Superior temporal gyrus (tissue), 1 donor: ENCODE results near the gene DUT.

Experiments used
- DNase-seq: peaks from one replicate; pipeline ENCODE4 v3.0.0-alpha.2; 2016; ENCODE audit errors: extremely low spot score

The DUT gene

GRCh38 chr15:48330105-48330785 lies 984 bp upstream of the DUT start:
- DNase-seq: peak; percentile 17

- peak; percentile 66 for DNase-seq
These were observed 790 bp downstream of the DUT start for GRCh38 chr15:48331796-48332641.

DNA sequence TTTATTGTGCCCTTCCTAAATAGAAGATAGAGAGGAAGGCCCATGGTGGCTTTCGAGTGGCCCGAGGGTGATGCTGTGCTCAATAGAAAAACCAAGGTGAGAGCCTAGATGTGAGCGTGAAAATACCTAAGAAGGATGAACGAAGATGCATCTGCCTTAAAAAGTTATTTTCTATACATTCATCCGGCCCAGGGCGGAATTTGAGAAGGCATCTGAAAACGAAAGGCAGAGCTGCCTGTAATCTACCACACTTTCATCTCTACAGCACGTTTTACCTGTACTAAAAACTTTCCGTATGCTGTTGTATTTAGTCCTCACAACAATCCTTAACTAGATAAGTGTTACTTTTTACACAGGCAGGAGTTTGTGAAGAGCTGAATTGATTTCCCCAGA lies 1.4 kb downstream of the DUT start:
- no peak for DNase-seq

DNA sequence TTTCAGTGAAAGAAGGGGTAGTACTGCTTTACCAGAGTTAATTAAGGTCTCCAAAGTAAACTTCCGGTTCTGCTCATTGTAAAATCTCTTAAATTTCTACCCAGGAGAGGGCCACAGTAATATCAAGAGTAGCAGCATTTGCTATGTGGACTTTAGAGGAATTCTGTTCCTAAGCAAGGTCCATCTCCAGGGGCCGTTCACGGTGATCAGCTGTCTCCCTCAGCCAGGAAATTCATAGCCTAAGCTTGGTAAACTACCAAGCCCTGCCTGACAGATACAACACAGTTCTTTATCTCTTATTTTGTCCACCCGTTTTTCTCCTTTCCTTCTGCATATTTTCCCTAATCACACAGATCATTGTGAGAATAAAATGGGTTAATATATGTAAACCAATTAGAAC lies 2.3 kb downstream of the DUT start:
- DNase-seq: no peak

- DNase-seq: no peak
These were observed 3.0 kb downstream of the DUT start for GRCh38 chr15:48334260-48334659.

DNA sequence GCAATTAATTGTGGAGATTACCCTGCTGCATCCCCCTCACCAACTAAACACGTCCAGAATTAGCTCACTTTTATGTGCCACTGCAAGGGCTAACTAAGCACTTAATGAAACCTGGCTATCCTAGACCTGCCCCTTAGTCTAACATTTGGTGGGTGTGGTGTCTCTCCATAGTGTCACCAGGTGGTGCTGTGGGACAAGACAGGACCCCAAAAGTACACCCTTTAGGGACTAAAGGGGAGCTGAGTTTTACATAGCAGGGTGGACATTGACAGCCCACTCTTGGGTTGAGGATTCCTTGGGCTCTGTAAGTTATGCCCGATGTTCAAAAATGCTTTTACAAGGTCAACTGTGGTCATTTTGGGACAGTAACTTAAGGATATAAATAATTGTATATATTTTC lies 5.7 kb downstream of the DUT start:
- DNase-seq: no peak

- DNase-seq: no peak
These were observed 6.4 kb downstream of the DUT start for GRCh38 chr15:48337607-48338006.

DNA sequence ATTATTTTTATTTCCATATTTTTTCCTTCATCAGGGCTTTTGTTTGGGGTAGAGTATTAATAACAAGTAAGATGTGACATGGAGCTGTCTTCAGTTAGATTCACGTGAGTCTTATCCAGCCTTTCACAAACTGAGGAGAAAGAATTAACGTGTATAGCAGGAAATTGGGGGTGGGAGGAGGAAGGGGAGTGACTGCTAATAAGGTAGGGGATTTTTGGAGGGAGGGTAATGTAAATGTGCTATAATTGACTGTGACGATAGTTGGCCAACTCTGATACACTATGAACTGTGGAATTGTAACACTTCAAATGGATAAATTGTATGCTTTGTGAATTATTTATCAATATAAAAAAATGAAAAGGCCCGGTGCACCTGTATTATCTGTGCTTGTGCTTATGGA lies 8.9 kb downstream of the DUT start:
- no peak for DNase-seq

DNA sequence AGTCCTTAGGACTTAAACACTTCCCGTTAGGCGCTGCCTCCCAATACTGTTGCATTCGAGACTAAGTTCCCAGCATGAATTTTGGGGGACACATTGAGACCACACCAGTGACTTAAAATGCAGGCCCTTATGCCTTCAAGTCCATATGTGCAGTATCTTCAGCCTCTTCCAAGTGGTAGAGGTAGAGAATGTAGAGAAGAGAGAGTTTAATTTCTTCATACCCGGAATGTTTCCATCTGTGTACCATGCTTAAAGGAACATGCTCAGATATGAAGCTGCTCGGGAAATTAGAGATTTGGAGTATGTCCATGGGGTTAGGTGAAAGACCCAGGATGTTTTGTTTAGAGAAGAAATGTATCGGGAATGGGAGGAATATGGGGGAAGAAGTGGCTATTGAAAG lies 12.6 kb downstream of the DUT start:
- no peak for DNase-seq

DNA sequence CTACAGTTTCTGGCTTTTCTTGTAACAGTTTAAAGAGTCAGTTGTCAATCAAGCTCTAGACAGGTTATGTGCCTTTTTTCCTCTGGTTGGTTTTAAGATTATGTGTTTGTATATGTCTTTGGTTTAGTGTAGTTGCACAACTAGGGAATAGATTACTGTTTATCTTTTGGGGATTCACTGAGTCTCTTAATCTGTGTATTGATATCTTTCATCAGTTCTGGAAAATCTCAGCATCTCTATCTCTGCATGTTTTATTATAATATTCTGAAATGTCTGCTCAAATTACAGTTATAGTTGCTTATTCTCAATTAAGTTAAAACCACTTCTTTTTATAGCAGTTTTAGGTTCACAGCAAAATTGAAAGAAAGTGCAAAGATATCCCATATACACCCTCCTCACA lies 14.3 kb downstream of the DUT start:
- DNase-seq: no peak

GRCh38 chr15:48352474-48353072 lies 21.3 kb downstream of the DUT start:
- peak; percentile 87 for DNase-seq

DNA sequence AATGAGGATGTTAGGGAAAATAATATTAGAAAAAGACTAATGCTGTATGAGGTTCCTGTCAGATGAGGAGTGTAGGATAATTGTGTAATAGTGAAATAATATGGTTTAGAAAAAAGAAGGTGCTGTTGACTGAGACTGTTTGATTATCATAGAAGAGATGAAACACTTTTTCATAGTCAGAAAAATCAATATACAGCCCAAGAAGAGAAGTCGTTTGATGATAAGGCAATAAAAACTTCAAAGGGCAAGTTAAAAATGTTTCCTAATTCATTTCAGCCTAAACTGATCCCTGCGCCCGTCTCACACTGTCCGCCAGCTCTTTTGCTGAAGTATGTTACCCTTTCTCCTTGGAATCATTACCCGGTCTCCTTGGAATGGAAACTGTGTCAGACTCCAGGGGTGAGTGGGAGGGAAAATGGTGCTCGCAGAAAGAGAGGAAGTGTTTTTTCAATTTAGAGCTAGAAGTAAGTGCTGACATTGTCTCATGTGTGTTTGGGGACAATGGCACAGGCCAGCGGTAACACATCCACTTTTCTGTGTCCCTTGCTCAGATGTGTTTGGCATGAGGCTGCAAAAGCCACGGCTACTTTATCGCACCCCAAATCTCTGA lies 23.6 kb downstream of the DUT start:
- no peak for DNase-seq

DNA sequence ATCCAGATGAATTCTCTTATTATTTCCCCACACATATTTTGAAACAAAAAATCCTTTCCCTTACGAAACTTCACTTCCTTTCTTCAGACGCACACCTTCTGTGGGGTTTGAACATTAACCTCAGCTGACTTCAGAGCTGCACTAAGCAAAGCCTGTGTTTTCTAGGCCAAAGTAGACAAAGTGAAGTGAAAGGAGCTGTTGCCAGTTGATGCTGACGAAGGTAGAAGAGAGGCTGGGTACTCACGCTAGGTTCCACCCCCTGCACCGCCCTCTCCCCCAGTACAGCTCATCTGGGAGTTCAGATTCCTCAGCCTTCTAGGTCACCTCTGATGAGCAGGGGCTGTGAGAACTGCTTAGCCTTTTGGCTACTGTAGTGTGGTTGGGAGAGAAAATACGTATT lies 24.1 kb downstream of the DUT start:
- no peak for DNase-seq

DNA sequence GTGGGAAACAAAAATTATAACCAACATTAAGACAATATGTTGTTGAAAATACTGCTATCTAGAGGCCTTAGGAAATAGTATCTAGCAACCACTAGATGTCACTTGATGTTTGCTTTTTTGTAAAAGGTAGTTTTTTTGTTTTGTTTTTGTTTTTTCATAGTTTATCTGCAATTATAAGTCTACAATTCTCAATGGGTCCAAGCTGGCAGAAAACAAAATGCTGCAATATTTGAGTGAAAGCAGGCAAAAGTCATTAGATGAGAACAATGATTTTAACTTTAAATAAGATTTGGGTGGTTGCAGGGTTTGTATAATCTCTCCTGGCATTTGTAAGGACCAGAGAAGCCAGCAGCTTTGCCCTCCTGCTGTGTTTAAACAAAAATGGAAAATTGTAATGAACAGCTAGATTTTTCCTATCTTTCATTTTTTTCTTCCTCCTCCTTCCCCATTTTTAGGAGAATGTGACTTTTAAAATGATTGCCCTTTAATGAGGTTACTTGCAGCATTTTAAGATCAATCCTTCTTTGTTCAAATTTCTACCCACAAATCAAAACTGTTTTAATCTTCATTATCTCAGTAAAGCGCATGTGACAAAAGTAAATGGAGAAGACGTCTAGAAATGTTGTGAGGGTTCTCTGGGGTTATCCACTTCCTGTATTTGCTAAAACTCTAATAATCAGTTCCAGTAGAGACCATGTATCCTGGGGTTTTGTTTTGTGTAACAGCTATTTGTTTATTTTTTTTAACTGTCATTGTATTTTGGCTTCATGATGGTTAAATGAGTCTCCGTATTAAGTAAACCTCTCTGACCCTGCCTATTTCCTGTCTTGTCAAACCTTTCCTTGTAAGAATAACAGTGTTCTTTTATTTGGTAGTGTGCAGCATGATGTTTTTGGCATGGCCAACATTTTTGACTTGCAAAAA lies 27.3 kb downstream of the DUT start:
- peak; percentile 67 for DNase-seq

GRCh38 chr15:48360841-48361240 lies 29.6 kb downstream of the DUT start:
- no peak for DNase-seq

- DNase-seq: no peak
These were observed 30.5 kb downstream of the DUT start for GRCh38 chr15:48361685-48362084.

DNA sequence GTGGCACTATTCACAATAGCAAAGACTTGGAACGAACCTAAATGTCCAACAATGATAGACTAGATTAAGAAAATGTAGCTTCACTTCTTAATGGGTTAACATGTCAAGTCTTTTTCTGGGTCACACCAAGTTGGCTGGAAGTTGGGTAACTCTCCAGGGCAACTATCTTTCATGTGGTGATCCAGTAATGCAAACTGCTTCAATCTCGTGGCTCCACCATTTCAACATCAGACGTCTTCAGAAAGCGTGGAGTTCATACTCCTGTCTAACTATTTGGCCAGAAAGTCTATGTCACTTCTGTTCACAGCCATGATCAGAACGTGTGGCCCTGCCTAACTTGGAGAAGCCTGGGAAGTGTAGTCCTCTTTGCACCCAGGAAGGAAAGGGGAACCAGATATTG lies 32.2 kb downstream of the DUT start:
- DNase-seq: no peak

GRCh38 chr15:48365575-48365974 lies 34.3 kb downstream of the DUT start:
- DNase-seq: no peak

DNA sequence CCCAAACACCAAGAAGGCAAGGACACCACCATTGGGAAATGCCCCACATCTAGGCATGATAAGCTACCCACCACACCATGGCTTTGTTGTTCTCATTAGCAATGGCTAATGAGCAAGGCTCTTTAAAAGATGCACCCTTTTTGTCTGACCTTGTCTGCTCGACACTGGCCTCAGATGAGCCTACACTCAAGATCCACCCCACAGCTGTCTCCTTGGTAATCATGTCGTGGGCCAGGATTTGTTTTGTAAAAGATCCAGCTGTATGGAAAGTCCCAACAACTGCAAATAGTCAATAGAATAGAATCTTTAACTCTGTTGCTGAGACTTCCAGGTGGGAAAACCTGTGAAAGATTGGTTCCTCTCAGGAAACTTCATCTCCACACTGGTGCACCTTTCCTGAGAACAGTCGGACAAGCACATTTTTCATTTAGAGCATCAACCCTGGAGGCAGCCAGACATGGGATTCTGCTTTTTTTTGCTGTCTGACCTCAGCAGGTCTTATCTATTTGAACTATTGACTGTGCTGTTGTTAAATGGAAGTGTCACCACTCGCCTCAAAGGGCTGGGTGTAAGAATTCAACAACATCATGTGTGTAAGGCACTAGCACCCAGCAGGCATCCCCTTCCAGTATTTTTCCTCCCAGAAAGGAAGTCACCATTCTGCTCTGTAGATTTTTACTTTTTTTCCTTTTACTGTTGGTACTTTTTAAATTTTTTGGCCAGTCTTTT lies 35.5 kb downstream of the DUT start:
- DNase-seq: no peak

DNA sequence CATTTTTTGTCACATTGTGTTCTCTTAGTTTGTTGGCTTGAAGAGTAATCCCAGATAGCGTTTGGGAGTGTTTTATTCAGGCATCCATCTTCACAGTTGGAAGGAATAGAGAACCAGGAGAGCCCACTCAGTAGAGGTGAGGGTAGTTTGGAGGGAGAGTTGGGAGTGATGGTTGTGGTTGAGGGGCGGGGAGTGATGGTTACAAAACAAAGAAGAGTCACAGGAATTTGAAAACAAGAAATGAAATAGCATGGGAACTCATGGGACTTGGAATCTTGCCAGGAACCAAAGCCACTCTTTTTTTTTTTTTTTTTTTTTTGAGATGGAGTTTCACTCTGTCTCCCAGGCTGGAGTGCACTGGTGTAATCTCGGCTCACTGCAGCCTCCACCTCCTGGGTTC lies 36.3 kb downstream of the DUT start:
- DNase-seq: no peak

DNA sequence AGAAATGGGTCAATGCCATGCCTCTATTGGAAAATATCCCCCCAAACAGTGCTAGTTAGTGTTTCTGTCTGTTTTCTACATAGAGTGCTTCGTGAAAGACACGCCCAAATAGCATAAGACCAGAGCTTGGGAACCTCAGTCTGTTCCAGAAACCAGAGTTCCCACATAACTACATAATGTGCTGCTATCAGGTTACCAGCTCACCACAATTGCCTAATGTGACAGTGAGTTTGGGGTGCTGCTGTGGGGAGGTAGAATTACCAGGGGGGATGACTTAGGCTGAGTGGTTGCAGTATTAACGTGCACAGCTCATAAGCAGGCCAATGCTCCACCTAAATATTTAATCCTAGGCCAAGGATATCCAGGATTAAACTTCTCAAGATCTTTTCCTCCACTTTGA lies 39.2 kb downstream of the DUT start:
- DNase-seq: no peak
